Medulla oblongata (tissue), 1 donor: Measurements from ENCODE around the gene ARID3C.

Experiments
- DNase-seq: peaks from one replicate; pipeline ENCODE4 v3.0.0-alpha.2; 2015; ENCODE audit errors: extremely low spot score

Gene ARID3C

DNA sequence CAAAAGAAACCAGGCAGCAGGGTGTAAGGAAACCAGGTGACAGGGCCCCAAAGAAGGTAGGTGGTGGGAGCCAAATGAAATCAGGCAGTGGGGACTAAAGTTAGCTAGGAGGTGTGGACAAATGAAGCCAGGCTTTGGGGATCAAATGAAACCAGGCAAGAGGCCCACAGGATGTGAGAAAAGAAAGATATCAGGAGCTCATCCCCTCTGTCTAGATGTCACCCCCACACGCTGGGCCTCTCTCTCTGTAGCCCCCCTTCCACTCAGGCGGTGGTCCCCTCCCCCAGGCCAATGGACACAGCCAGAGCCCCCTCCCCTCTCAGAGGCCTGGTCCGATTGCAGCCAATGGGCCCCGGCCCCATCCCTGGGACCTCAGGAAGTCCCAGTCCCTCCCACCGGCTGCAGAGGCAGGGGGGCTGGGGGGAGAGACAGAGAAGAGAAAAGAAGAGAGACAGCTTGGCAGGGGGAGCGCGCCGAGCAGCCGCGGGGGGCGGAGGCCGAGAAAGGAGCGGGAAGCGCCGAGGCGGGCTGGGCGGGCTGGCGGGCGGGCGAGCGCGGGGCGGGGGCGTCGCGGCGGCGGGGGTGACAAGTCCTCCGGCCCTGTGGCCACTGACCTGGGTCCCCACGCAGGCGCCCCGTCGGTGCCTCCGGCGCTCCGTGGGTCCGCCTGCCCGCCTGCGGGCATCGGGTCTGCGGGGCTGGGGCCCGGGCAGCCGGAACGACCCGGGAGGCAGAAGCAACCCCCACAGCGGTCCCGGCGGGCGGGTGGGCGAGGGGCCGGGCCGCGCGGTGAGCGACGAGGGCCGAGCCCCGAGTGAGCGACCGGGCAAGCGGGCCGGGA lies 51.2 kb downstream of the ARID3C start:
- DNase-seq: no peak

DNA sequence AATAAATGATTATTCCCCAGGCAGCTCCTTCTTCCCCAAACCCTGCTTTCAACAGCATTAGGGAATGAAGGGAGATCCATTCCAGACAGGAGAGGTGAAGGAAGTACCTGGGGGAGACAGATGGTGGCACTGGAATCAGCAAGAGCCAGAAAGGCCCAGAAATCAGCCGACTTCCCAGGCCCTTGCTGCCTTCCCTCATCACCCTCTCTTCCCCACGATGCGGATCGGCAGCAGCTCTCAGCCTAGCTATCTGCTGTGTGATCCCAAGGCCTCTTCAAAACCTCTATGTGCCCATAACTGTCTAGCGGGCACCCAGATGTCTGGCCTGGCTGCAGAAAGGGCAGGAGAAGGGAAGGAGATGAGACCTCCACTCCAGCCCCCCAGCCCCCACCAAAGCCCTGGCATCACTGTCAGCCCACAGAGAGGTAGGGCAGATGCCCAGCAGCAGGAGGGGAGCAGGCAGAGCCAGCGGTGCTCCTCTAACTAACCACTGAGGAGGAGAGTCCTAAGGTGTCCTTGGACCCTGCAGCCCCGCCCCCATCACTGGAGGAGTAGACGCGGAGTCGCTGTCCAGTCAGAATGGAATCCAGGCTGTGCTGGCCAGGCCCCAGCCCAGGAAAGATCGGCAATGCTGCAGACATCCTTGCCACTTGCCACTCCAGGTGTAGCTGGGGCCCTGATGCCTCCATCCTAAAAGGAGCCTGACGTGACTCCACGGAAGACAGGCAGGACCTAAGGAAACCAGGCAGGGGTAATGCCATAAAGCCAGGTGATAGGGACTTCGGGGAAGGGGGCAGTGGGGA lies 52.1 kb downstream of the ARID3C start:
- DNase-seq: no peak

DNA sequence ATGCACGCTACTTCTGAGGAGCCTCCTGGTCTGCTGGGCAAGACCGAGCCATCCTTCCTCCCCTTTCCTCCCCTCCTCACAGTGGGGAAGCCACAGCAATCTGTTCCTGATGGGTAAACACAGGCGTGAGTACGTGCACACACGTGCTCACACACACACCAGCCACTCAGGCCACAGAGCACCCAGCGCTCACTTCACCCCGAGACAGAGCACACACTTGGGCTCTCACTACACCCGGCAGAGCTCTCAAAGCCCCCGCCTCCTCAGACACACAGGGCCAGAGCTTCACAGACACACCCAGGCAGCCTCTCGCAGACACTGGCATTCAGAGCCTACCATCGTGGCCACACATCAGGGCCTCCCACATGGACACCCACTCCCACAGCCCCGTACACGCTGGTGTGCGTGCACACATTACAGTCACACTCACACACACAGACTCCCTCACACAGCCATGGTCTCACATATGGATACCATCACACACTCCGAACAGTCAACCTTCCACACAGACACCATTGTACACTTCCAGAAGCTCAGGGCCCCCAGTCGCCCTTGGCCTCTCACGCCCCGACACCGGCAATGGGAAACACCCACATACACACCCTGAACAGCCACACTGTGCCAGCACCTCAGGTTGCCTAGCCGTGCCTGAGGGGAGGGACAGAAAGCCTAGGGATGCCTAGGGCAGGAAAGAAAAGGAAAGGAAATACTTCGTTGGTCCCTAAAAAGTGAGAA lies 52.8 kb downstream of the ARID3C start:
- DNase-seq: no peak

GRCh38 chr9:34575241-34575640 lies 53.6 kb downstream of the ARID3C start:
- DNase-seq: no peak

DNA sequence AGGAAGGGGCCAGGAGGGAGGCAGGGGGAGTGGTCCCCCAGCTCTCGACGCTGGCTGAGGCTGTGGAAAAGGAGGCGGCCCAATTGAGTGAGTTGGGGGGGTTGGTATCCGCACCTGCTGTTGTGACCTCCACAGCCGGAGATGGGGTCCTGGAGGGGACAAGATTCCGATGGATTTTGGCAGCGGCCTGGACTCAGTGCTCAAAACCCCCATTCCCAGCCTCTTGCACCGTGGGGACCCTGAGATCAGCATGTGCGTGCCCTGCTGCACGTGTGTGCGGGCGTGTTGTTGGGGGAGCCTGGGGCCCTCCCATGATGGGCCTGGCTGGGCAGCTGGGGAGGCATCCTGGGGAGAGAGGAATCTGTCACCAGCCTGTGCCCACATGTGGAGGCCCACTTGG lies 54.3 kb downstream of the ARID3C start:
- DNase-seq: no peak

DNA sequence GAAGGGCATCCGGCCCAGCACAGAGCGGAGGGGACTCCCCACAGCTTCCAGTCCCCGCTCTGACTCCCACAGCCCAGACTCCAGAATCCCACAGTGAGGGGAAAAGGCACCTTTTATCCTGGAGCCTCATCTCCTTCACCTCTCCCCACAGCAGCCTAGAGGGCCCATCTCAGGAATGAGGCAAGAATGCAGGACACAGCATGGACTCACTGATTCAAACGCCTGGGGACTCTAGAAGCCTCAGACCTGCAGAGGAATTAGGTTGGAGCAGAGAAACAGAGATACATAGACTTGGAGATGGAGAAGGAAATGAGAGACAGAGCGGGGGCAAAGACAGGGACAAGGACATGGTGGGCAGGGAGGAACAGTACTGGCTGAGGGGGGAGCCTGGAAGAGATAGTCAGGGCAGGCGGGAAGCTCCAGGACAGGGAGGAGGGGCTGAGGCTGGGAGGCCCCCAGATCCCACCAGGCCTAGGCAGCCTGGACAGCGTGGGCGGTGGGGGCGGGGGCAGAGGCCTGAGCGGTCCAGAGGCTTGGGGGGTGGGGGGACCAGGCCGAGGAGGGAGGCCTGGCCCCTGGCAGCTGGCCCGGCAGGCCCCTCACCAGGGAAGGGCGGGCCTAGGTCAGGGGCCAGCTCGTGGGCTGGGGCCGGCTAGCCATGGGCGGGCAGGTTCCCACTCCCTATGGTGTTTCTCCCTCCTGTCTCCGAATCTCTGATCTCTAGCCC lies 55.1 kb downstream of the ARID3C start:
- DNase-seq: no peak

GRCh38 chr9:34572628-34573027 lies 56.2 kb downstream of the ARID3C start:
- DNase-seq: no peak

DNA sequence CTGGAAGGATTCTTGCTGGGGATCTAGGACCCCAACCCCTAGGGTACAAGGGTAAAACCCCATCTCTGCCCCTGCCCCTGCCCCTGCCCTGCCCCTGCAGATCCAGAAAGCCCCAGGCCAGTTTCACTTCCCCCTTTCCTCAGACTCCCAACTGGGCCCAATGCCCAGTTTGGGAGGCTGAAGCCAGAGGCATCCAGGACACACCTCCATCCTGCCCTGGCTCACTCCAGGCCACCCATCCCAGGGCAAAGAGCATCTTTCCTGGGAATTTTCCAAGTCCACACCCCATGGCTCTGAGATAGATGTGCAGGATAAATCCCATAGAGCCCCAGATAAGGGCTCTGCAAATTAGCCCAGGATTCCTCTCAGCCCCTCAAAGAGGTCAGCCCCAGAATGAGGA lies 56.8 kb downstream of the ARID3C start:
- DNase-seq: no peak

- no peak for DNase-seq
Observed at GRCh38 chr9:34571481-34571810, 57.4 kb downstream of the ARID3C start.
